Right lung (tissue), 5 donors: ENCODE measurements around the gene THSD4. TPM values are rescaled to one million over a fixed set of nuclear protein-coding genes. Genes with fewer than 3 reads are reported as not detected.
A peak's percentile ranks its signal among the peaks of the same experiment; 100 is the strongest.
"Not testable (repeated sequence)": the region's sequence is repeated elsewhere in the genome, so short reads cannot be mapped to it uniquely, and the experiment has no call there.

ENCODE experiments used
- DNase-seq, 2 donors: peaks; one replicate each; pipeline ENCODE4 v3.0.0-alpha.2; 2013
- polyA plus RNA-seq, 5 donors: library from polyadenylated mRNA; unstranded; fragments of 120-200 nt; gene quantifications; one replicate each; pipeline versions ENCODE4 v1.2.1 to v1.2.3, GENCODE V29; 2013; ENCODE audit warnings: inconsistent platforms in 1 of 5, low replicate concordance in 1 of 5; ENCODE audit not compliant: insufficient read length in 5 of 5, insufficient read depth in 1 of 5

The THSD4 gene
- polyA plus RNA-seq, 5 donors, result 14.0 to 27.2 (median 17.1) TPM

GRCh38 chr15:71715914-71716313, 600.6 kb downstream of the THSD4 start:
- DNase-seq, result no peak

- no peak for DNase-seq
Measured at GRCh38 chr15:71716990-71717389, 601.7 kb downstream of the THSD4 start.

GRCh38 chr15:71718116-71718910, 603.0 kb downstream of the THSD4 start:
- no peak for DNase-seq

GRCh38 chr15:71723344-71723743, 608.1 kb downstream of the THSD4 start:
- no peak for DNase-seq

- not testable (repeated sequence) for DNase-seq
Measured at GRCh38 chr15:71725207-71725955, 610.1 kb downstream of the THSD4 start.

- no peak for DNase-seq
Measured at GRCh38 chr15:71728881-71729280, 613.6 kb downstream of the THSD4 start.

GRCh38 chr15:71729319-71729718, 614.0 kb downstream of the THSD4 start:
- no peak for DNase-seq

GRCh38 chr15:71730277-71731144, 615.2 kb downstream of the THSD4 start:
- peak; percentile 41 to 61 for DNase-seq

GRCh38 chr15:71732636-71733035, 617.4 kb downstream of the THSD4 start:
- no peak for DNase-seq

GRCh38 chr15:71733122-71733521, 617.9 kb downstream of the THSD4 start:
- DNase-seq, result no peak

- DNase-seq, result no peak
Measured at GRCh38 chr15:71734709-71735384, 619.6 kb downstream of the THSD4 start.

GRCh38 chr15:71735385-71735757, 620.1 kb downstream of the THSD4 start:
- DNase-seq, result no peak

- no peak for DNase-seq
Measured at GRCh38 chr15:71736286-71736947, 621.1 kb downstream of the THSD4 start.

GRCh38 chr15:71737761-71738160, 622.5 kb downstream of the THSD4 start:
- DNase-seq, result no peak

GRCh38 chr15:71739355-71739754, 624.1 kb downstream of the THSD4 start:
- no peak for DNase-seq

- DNase-seq, result no peak
Measured at GRCh38 chr15:71742964-71743363, 627.7 kb downstream of the THSD4 start.

GRCh38 chr15:71743861-71744382, 628.7 kb downstream of the THSD4 start:
- peak; percentile 35 to 42 for DNase-seq

- no peak for DNase-seq
Measured at GRCh38 chr15:71746719-71747118, 631.4 kb downstream of the THSD4 start.

GRCh38 chr15:71747128-71748083, 632.1 kb downstream of the THSD4 start:
- no peak for DNase-seq
